Stimulated activated CD4-positive, alpha-beta T cell treated with anti-CD3 and anti-CD28 coated beads, Interleukin-1b, Interleukin-23, amount 100 ng/mL, for 4 hours (primary cell): ENCODE measurements around the gene PTPRN2.

ENCODE experiments used
- DNase-seq, 2 donors: peaks; one replicate each; pipeline ENCODE4 v3.0.0-alpha.2; 2020; ENCODE audit warnings: low read depth in 2 of 2

Gene PTPRN2

GRCh38 chr7:157650131-157650631 lies 937.4 kb downstream of the PTPRN2 start:
- no peak for DNase-seq

GRCh38 chr7:157646551-157646950 lies 941.1 kb downstream of the PTPRN2 start:
- no peak for DNase-seq

- DNase-seq: no peak
Observed at GRCh38 chr7:157645539-157645938, 942.1 kb downstream of the PTPRN2 start.

GRCh38 chr7:157644946-157645345 lies 942.7 kb downstream of the PTPRN2 start:
- DNase-seq: no peak

GRCh38 chr7:157643525-157643970 lies 944.1 kb downstream of the PTPRN2 start:
- DNase-seq: no peak

GRCh38 chr7:157641866-157642265 lies 945.8 kb downstream of the PTPRN2 start:
- DNase-seq: no peak

GRCh38 chr7:157640144-157640543 lies 947.5 kb downstream of the PTPRN2 start:
- no peak for DNase-seq

- no peak for DNase-seq
Observed at GRCh38 chr7:157638563-157638962, 949.1 kb downstream of the PTPRN2 start.

- DNase-seq: no peak
Observed at GRCh38 chr7:157637216-157637949, 950.2 kb downstream of the PTPRN2 start.

GRCh38 chr7:157635669-157636068 lies 952.0 kb downstream of the PTPRN2 start:
- no peak for DNase-seq

GRCh38 chr7:157635148-157635500 lies 952.5 kb downstream of the PTPRN2 start:
- DNase-seq: no peak

- DNase-seq: no peak
Observed at GRCh38 chr7:157634401-157635147, 953.0 kb downstream of the PTPRN2 start.

GRCh38 chr7:157633465-157634185 lies 954.0 kb downstream of the PTPRN2 start:
- no peak for DNase-seq

GRCh38 chr7:157630301-157630853 lies 957.2 kb downstream of the PTPRN2 start:
- no peak for DNase-seq

- DNase-seq: no peak
Observed at GRCh38 chr7:157628456-157628855, 959.2 kb downstream of the PTPRN2 start.

- DNase-seq: no peak
Observed at GRCh38 chr7:157627646-157628045, 960.0 kb downstream of the PTPRN2 start.

GRCh38 chr7:157627033-157627432 lies 960.6 kb downstream of the PTPRN2 start:
- no peak for DNase-seq

- no peak for DNase-seq
Observed at GRCh38 chr7:157625973-157626742, 961.5 kb downstream of the PTPRN2 start.

GRCh38 chr7:157623556-157623955 lies 964.1 kb downstream of the PTPRN2 start:
- no peak for DNase-seq

GRCh38 chr7:157622408-157623205 lies 965.0 kb downstream of the PTPRN2 start:
- no peak for DNase-seq
